ENCODE results near the gene AUH. TPM values are rescaled to one million over a fixed set of nuclear protein-coding genes. Genes with fewer than 3 reads are reported as not detected.

The AUH gene
- total RNA-seq, 2 donors from 2014 or later, result 30.4 to 36.0 TPM

DNA sequence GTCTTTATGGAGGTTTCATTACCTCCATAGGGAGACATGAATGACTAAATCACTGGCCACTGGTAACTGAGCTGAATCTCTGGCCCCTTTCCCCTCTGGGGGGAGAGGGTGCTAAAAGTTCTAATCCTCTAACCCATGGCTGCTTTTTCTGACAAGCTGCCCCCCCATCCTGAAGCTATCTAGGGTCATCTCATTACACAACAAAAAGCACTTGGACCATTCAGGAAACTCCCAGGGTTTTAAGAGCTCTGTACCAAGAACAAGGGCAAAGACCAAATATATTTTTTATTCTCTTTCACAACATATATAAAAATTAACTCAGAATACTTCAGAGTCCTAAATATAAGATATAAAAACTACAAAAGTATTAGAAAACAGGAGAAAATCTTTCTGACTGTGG lies 14.3 kb downstream of the AUH start:
- DNase-seq (no peak), ATAC-seq (peak; percentile 30)
- intact Hi-C loops (cut with DNase I, micrococcal nuclease), result no loop called here

DNA sequence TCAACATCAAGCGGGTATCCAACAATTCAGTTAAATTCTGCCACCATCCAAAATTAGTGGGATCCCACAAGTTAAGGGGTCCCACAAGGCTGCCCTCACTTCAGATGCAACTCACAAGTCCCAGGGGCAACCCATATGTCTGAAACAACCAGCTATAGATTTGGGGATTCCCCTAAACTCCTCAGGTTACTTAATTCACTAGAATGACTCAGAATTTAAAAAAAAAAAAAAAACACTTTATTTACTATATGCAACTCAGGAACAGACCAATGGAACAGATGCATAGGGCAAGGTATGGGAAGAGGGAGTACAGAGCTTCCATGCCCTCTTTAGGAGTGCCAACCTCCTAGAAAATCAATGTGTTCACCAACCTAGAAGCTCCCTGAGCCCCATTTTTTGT lies 15.1 kb downstream of the AUH start:
- intact Hi-C loops (cut with DNase I, micrococcal nuclease), result no loop called here

DNA sequence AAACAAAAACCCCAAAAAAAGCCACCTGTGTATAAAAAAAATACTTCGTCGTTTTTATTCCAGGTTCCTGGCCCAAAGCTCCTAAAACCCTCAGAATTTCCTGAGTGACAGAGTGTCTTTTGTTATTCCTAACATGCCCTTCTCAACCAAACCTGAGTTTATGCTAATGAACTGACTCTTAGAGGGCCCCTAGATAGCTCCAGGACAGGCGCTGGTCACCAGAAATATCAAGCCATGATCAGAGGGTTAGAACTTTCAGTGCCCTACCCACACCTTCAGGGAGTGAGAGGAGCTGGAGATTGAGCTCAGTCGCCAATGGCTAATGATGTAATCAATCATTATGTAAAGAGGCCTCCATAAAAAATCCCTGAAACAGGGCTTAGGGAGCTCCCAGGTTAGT lies 15.7 kb downstream of the AUH start:
- DNase-seq, result no peak
- intact Hi-C loops (cut with DNase I, micrococcal nuclease), result no loop called here
- ATAC-seq, result no peak

More for the DNA sequence above, 15.1 kb downstream of the AUH start:
- DNase-seq (no peak), ATAC-seq (no peak)

DNA sequence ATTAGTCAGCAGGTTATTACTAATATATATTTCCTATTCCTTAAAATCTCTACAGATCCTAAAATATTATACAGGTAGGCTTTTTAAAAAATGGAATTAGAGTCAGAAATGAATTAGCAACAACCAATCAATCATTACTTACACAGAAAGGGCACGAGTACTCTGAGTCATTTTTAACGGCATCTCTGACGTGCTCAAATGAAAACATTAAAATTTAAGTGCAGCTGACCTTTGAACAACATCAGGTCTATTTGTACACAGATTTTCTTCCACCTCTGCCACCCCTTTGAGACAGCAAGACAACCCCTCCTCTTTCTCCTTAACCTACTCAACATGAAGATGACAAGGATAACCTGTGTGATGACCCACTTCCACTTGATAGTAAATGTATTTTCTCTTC lies 19.1 kb downstream of the AUH start:
- peak; percentile 52 for ATAC-seq
- intact Hi-C loops (cut with DNase I, micrococcal nuclease), result no loop called here
- no peak for DNase-seq

DNA sequence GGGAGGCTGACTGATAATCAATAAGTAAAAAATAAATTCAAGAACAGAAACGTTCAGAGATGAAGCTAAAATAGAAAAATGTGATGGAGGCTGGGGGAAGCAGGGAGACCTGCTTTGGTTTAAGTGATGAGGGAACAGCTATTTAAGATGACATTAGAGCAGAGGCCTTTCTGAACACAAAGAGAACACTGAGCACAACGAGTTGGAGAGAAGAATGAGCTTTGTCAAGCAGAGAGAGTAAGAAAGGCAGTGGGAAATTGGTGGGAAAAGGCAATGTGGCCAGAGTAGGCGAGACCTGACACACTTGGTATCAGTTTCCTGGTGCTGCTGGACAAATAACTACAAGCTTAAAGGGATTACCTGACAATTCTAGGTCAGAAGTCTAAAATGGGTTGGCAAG lies 20.0 kb downstream of the AUH start:
- no peak for DNase-seq
- no peak for ATAC-seq
- intact Hi-C loops (cut with DNase I, micrococcal nuclease), result no loop called here

DNA sequence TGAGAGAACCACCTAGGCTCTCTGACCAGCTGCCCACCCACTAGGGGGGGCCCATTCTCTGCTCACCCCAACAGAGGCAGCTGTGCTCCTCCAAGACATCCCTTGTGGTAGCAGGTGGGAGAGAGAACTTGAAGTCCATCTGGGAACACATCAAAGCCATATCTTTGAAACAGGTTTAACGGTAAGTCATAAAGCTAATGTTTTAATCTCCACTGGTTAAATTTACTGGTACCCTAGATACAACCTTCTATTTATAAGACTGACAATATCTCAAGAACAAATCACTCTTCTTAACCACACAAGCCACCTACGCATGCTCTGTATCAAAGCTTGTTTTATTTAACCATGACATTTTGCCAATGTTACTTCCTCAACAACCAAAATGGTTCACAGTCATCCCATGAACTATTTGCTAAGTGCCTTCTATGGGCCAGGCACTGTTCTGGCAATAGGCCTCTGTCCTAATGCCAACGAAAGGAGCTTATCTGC lies 20.4 kb downstream of the AUH start:
- DNase-seq (no peak), ATAC-seq (no peak)
- intact Hi-C loops (cut with DNase I, micrococcal nuclease), result no loop called here

DNA sequence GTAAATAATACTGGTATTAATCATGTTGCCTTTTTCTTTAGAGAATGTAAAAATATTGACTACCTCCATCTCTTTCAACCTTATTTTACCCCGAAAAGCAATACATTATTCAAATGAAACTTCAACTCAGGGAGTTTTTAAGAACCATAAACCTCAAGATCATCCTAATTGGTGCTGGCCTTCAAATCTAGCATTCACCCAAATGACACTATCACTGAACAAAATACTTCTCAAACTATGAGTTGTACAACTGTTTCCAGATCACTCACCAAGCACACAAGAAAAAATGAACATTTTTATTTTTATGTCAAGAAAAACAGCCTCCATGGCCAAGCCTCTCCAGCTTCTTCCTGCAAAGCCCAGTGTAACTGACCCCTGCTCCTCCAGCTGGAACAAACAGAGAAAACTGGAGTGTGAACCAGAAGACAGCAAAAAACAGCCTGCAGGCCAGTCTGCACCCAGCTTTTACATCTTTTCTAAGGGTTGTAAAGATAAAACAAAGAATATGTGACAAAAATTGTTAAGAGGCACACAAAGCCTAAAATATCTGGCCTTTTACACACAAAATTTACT lies 21.2 kb downstream of the AUH start:
- ATAC-seq, result no peak
- no peak for DNase-seq
- intact Hi-C loops (cut with DNase I, micrococcal nuclease), result no loop called here

DNA sequence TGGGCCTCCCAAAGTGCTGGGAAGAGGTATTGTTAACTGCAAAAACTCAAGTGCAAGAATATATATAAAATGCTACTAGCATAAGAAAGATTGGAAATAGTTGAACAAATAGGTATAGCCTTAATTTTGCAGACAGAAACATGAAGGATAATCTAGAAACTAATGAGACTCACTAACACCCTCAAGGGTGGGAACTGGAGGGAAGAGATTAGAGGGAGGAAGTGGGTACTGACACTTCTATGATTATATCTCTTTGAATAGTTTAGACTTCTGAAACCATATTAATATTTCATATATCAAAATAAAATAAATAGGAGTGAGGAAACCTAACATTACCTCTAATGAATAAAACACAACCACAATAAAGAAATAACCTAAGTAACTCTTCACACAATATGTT lies 23.0 kb downstream of the AUH start:
- intact Hi-C loops (cut with DNase I, micrococcal nuclease), result no loop called here
- ATAC-seq (no peak), DNase-seq (no peak)

DNA sequence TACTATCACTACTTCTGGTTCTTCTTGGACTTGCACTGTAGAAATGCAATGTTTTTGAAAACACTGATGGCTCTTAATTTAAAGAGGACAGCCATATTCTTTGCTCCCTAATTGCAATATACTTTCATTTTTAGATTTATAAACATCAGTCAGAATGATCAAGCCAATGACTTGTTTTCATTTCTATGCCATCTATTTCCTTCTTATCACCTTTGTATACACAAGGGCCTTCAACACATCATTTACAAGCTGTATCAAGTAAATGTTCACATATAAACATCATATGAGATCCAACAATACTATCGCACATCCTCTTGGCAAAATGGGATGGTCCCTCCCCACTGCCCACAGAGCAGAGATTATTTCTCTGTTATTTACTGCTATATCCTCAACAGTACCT lies 24.9 kb downstream of the AUH start:
- intact Hi-C loops (cut with DNase I, micrococcal nuclease), result no loop called here

DNA sequence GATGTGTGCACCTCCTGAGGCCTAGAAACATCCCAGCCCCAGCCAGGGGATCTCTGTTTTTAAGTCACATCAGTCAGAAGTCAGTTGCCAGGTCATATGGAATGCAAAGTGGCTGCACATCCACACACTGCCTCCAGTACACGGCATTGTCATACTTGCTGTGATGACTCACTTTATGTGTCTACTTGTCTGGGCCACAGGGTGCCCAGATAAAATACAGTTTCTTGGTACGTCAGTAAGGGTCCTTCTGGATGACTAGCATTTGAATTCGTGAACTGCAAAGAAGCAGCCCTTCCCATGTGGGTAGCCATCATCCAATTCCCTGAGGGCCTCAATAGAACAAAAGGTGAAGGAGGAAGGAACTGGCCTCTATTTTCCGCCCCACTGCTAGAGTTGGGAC lies 27.7 kb downstream of the AUH start:
- DNase-seq (no peak), ATAC-seq (no peak)
- intact Hi-C loops (cut with DNase I, micrococcal nuclease), result no loop called here

More for the DNA sequence above, 24.9 kb downstream of the AUH start:
- ATAC-seq (no peak), DNase-seq (no peak)

DNA sequence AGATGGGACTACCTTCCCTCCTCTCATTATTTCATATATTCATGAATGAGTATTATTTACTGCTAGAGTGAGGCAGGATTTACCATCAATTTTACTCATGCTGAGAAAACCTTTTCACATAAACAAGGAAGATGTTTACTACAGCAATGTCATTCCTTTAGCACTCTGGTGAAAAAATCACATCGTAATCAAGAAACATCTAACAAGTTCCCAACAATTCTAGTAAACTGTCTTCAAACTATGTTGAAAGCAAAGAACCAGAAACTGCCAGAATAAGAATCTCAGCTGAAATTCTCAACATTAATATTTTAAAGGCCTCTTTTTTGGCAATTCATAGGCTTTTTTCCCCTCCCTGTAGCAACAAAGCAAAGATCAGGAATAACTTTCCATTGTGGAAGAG lies 28.2 kb downstream of the AUH start:
- DNase-seq, result no peak
- intact Hi-C loops (cut with DNase I, micrococcal nuclease), result no loop called here
- ATAC-seq, result no peak

DNA sequence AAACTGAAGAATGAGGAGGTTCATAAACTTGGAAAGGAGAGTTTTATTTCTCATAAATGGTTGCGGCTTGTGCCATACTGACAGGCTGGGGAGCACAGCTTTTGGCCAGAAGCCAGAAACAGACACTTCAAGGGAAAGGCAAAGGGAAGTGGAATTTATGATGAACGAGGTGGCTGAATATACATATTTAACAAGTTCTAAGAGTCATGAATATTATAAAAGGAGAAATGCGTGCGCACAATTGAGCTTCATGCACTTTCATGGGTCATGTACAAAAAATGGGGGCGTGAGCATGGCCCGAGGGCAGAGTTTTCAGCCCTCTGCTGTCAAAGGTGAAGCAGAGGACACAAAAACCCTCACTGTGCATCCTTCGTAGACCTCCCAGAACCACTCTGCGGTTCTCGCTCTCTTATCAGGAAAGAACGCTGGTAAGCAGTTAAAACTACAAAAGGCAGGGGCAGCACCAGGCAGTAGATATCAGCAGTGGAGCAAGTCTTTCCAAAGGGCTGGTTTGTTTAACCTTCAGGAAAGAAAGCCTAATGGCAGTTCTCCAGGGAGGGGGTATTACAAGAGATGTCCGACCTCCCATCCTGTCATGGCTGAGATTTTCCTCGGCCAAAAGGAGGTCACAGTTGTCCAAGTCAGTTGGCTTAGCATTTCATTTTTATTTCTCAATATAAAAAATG lies 29.0 kb downstream of the AUH start:
- DNase-seq (no peak), ATAC-seq (no peak)
- intact Hi-C loops (cut with DNase I, micrococcal nuclease), result no loop called here

DNA sequence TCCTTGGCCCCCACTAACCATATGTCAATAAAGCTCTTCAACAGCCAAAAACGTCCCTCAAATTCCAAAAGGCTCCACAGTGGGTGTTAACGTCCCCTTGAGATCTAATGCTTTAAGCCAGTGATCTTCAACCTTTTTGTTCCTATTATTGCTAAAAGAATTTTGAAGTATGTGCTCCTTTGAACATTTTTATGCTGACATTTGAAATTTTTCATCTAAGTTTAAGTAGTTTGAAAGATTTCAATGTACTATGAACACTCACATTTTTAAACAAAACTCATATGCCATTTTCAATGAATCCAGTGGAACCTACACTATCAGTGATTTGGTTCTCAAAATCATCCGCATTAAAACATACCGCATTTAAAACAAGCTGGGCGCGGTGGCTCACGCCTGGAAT lies 29.9 kb downstream of the AUH start:
- no peak for ATAC-seq

DNA sequence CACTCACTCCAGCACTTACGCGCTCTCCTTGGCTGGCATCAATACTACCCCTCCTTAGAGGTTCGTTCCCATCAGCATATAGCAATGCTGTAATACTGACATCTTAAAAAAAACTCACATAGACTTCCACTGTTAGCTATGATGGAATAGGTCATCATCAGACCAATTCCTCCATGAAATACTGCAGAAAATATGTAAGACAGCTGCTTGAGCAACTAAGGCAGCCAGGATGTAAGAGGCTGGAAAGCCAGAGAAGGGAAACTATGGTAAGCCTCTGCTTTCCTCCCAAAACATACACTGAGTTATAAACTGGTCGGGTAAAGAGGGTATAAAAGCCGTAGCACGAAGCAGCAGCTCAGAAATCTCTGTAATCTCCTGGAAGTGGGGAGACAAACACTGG lies 33.5 kb downstream of the AUH start:
- intact Hi-C loops (cut with DNase I, micrococcal nuclease), result no loop called here
- DNase-seq (no peak), ATAC-seq (no peak)

More for the DNA sequence above, 29.9 kb downstream of the AUH start:
- intact Hi-C loops (cut with DNase I, micrococcal nuclease), result no loop called here
- no peak for DNase-seq

DNA sequence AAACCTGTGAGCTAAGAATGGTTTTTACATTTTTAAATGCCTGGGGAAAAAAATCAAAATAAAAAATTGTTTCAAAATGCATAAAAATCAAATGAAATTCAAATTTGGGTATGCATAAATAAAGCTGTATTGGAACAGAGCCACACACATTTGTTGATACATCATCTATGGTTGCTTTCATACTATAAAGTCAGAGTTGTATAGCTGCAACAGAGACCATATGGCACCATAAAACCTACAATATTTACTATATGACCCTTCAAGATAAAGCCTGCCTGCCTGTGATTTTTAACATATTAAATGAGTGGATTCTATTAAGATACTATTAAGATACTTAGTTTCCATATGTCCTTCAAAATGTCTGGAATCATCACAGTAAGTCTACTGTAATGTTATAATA lies 40.0 kb downstream of the AUH start:
- intact Hi-C loops (cut with DNase I, micrococcal nuclease), result no loop called here
- ATAC-seq, result peak; percentile 79
- DNase-seq, result no peak

DNA sequence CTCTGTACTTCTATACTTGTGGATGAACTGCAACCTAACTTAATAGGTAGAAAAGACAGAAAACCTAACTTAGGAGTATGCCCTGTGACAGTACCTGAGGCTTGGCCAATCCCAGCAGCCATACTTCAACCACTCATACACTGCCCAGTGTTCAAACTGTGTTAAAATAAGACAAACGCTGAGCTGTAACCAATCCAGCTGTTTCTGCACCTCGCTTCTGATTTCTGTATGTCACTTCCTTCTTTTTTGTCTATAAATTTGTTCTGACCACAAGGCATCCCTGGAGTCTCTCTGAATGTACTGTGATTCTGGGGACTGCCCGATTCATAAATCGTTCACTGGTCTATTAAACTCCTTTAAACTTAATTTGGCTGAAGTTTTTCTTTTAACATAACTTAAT lies 41.4 kb downstream of the AUH start:
- intact Hi-C loops (cut with DNase I, micrococcal nuclease), result no loop called here
- ATAC-seq, result no peak
- no peak for DNase-seq

DNA sequence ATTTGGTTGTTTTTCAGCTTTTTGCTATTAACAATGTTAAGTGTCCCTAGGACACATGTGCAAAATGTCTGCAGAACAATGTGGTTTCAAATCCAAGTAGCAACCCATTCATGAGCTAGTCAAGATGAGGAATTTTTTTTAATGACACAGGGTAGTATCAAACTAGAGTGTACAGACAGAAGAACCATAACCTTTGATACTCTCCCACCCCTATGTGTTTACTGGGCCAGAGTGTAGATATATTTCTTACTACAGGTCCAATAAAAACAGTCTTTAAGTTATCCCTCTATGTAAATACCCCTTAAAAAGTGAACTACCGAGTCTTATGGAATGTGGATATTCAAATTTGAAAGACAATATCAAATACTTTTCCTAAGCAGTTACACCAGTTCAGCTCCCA lies 45.6 kb downstream of the AUH start:
- intact Hi-C loops (cut with DNase I, micrococcal nuclease), result no loop called here
- no peak for DNase-seq

DNA sequence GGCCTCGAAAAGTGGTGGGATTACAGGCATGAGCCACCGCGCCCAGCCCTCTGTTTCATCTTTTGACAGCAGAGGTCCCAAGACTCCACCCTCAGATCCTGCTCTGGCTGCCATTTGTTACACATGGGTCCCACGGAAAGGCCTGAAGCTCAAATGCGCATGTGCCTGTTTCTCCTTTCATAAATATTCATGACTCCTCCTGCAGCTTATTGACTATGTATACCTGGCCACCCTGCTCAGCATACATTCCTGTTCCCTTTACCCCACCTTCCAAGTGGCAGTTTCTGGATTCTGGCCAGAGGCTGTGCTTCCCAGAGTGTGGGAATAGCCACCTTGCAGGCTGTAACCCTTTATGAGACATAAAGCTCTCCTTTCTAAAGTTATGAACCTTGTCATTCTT lies 46.5 kb downstream of the AUH start:
- DNase-seq, result peak; percentile 51 to 77
- intact Hi-C loops (cut with DNase I, micrococcal nuclease), result no loop called here

More for the DNA sequence above, 45.6 kb downstream of the AUH start:
- peak; percentile 84 for ATAC-seq

DNA sequence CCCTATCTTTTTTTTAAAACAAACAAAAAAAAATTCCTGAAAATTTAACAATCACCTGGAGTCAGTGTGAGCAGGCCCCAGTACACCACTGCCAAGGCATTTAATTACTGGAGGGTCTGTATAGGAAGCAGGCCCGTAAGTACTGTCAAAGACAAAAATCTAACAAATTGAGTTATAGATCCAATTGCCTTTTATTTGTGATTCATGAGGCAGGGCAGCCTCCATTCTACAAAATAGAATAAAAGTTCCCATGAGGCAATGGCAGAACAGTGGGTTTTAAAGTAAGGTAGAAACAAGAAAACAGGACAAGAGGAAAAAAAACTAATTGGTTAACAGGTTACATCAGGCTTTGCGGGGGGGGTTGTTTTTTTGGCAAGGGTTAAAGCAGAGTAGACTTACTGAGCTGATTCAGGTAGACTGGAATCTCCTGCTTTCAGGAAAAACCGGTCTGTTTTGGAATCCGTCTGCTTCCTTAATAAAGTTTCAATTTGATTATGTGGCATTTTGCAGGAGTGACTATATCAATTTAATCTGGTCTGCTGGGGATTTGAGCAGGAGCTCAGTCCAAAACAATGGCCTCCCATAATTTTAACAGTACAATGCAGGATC lies 48.9 kb downstream of the AUH start:
- intact Hi-C loops (cut with DNase I, micrococcal nuclease), result no loop called here
- DNase-seq (no peak), ATAC-seq (peak; percentile 21)

More for the DNA sequence above, 46.5 kb downstream of the AUH start:
- ATAC-seq, result peak; percentile 92

DNA sequence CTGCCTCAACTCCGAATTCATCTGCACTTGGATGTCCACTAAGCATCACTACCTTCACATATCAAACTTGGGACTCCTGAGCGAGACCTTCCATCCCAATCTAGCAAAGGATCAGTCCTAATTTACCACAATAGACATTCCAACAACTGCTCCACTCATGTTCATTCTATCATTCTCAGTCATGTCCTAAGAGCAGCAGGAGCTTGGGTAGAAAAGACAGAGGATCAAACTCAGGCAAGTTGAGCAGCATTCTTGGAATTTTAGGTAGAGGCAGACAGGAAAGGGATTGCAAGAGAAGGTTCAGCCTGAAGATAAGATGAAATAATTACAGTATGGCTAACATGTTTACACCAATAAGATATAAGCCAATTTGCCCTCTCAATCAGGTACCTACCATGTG lies 51.7 kb downstream of the AUH start:
- ATAC-seq, result no peak
- no peak for DNase-seq
- intact Hi-C loops (cut with DNase I, micrococcal nuclease), result no loop called here
